Measurements from ENCODE around the gene CPNE5. TPM values are rescaled to one million over a fixed set of nuclear protein-coding genes. Genes with fewer than 3 reads are reported as not detected.
A peak's percentile ranks its signal among the peaks of the same experiment; 100 is the strongest.

CPNE5 gene
- total RNA-seq, 2 experiments from 2014 or later = 0.19 to 0.28 TPM

DNA sequence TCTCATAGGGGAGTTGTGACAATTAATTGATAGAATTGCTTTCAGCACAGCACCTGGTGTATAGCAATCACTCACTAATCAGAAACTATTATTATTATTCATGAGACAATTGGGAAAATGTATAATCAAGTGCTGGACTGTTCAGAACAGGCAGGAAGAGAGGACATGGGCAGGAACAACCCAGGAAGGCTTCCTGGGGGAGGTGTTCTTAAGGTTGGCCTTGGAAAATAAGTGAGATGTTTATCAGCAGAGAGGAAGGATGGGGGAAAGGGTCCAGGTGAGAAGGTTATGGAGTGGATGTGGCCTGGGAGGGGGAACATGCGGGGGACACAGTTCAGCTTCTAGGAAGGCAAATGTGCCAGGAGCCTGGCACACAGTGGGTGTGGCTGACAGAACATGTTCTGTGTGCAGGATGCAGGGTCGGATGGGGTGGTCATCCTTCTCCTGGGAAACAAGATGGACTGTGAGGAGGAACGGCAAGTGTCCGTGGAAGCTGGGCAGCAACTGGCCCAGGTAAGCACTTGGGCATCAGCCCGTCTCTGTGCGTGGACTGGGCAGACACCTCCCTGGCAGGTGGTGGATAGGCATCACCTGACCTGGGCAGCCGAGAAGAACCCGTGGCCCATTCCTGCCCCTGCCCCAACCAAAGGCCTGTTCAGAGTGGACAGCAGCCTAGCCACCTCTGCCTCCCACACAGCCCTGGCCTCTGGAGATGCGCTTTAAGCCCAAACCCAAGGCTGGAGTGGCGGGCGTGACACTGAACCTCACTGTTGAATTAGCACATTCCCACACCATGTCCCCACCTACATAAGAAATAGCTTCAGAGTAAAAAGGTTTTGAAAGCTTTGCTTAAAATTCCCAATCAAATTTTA is 110.7 kb downstream of the CPNE5 start:
- DNase-seq (no peak), ATAC-seq (ENCODE audit: poor library complexity) (no peak)
- Mint-ChIP-seq H3K4me3 (no peak overlapping the region), H3K9me3 (no peaks in the 10 kb centered on the region), H3K4me1 (ENCODE audit: low read depth) (peaks cover 15% of the 10 kb centered on the region), H3K27ac (no peak overlapping the region), H3K36me3 (ENCODE audit: low read depth) (no peaks in the 10 kb centered on the region), H3K27me3 (no peaks in the 10 kb centered on the region)
- ChIA-PET CTCF (no interaction called here), POLR2A (no interaction called here)
- H3K27ac ChIP-seq (ENCODE audit: low read depth in 1 of 2, low read length in 2 of 2) = no peak overlapping the region
- H3K9me3 ChIP-seq (ENCODE audit: control insufficient read depth in 1 of 2, insufficient read depth in 1 of 2, low read length in 2 of 2) = no peaks in the 10 kb centered on the region
- H3K36me3 ChIP-seq (ENCODE audit: insufficient read depth, low read length) = no peaks in the 10 kb centered on the region
- TF ChIP-seq, protein P1, sequence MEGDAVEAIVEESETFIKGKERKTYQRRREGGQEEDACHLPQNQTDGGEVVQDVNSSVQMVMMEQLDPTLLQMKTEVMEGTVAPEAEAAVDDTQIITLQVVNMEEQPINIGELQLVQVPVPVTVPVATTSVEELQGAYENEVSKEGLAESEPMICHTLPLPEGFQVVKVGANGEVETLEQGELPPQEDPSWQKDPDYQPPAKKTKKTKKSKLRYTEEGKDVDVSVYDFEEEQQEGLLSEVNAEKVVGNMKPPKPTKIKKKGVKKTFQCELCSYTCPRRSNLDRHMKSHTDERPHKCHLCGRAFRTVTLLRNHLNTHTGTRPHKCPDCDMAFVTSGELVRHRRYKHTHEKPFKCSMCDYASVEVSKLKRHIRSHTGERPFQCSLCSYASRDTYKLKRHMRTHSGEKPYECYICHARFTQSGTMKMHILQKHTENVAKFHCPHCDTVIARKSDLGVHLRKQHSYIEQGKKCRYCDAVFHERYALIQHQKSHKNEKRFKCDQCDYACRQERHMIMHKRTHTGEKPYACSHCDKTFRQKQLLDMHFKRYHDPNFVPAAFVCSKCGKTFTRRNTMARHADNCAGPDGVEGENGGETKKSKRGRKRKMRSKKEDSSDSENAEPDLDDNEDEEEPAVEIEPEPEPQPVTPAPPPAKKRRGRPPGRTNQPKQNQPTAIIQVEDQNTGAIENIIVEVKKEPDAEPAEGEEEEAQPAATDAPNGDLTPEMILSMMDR (IDR thresholded peaks at IDR 0.05) = no peak
- peaks cover 15% of the 10 kb centered on the region for H3K4me1 ChIP-seq (ENCODE audit: insufficient read depth, low read length)
- H3K4me3 ChIP-seq (ENCODE audit: low read length) = no peak overlapping the region
- intact Hi-C loops (cut with DNase I, micrococcal nuclease) = no loop called here
- no peaks in the 10 kb centered on the region for H3K27me3 ChIP-seq (ENCODE audit: control insufficient read depth in 1 of 2, insufficient read depth in 2 of 2, low read length in 2 of 2)

DNA sequence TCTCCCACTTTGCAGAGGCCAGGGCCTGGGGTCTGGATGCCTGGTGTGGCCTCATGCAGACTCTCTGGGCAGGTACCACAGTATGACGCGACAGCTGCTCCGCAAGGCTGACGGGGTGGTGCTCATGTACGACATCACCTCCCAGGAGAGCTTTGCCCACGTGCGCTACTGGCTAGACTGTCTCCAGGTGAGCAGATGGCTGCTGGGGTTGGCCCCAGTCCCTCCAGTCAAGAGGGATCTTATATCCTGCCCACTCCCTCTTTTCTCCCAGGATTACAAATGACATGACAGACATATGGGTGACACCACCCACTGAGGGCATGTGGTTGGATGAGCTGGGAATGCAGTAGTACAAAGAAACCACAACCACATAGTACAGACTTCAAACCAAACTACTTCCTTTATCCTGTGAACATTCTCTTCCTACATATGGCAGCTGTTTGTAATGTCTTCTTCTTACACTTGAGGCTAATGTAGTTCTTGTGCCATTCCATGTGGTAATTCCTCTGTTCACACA is 111.7 kb downstream of the CPNE5 start:
- Mint-ChIP-seq H3K4me3 (no peak overlapping the region), H3K27me3 (no peaks in the 10 kb centered on the region), H3K4me1 (ENCODE audit: low read depth) (peaks cover 15% of the 10 kb centered on the region), H3K36me3 (ENCODE audit: low read depth) (no peaks in the 10 kb centered on the region), H3K27ac (no peak overlapping the region), H3K9me3 (no peaks in the 10 kb centered on the region)
- peak in 4 of 14 experiments; percentile 10 to 42 (median 21) for DNase-seq
- no peaks in the 10 kb centered on the region for H3K36me3 ChIP-seq (ENCODE audit: insufficient read depth, low read length)
- no peaks in the 10 kb centered on the region for H3K27me3 ChIP-seq (ENCODE audit: control insufficient read depth in 1 of 2, insufficient read depth in 2 of 2, low read length in 2 of 2)
- H3K9me3 ChIP-seq (ENCODE audit: control insufficient read depth in 1 of 2, insufficient read depth in 1 of 2, low read length in 2 of 2) = no peaks in the 10 kb centered on the region
- TF ChIP-seq, protein P1 (IDR thresholded peaks at IDR 0.05) = no peak
- H3K4me3 ChIP-seq (ENCODE audit: low read length) = no peak overlapping the region
- intact Hi-C loops (cut with DNase I, micrococcal nuclease) = no loop called here
- ATAC-seq (ENCODE audit: poor library complexity) = no peak
- POLR2A ChIA-PET = no interaction called here
- no peak overlapping the region for H3K27ac ChIP-seq (ENCODE audit: low read depth in 1 of 2, low read length in 2 of 2)
- peaks cover 15% of the 10 kb centered on the region for H3K4me1 ChIP-seq (ENCODE audit: insufficient read depth, low read length)
- CTCF ChIA-PET = interaction anchor here (0.5 kb wide), 1 partner anchor 290 kb away, joined by 3 read pairs; no protein-coding TSS in a partner anchor

DNA sequence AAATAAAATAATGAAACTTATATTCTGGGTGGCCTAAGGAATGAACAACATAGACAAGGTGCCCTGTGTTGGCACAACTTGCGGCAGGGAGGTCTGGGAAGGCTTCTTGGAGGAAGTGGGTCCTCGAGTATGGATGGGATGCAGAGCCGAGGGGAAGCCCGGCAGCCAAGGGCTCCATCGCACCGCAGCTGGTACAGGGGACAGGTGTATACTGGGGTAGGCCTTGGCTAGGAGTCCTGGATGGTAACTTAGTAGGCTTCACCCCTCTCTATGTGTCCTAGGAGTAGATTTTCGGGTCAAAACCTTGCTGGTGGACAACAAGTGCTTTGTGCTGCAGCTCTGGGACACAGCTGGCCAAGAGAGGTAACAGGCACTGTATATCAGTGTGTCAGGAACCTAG is 113.7 kb downstream of the CPNE5 start:
- Histone ChIP-seq H3K27me3 (ENCODE audit: control insufficient read depth in 1 of 2, insufficient read depth in 2 of 2, low read length in 2 of 2) (no peaks in the 10 kb centered on the region), H3K4me1 (ENCODE audit: insufficient read depth, low read length) (peaks cover 15% of the 10 kb centered on the region), H3K36me3 (ENCODE audit: insufficient read depth, low read length) (no peaks in the 10 kb centered on the region), H3K4me3 (ENCODE audit: low read length) (no peak overlapping the region), H3K9me3 (ENCODE audit: control insufficient read depth in 1 of 2, insufficient read depth in 1 of 2, low read length in 2 of 2) (no peaks in the 10 kb centered on the region), H3K27ac (ENCODE audit: low read depth in 1 of 2, low read length in 2 of 2) (no peak overlapping the region)
- ChIA-PET CTCF (no interaction called here), POLR2A (no interaction called here)
- no peak for DNase-seq
- Mint-ChIP-seq H3K36me3 (ENCODE audit: low read depth) (no peaks in the 10 kb centered on the region), H3K27ac (no peak overlapping the region), H3K27me3 (no peaks in the 10 kb centered on the region), H3K9me3 (no peaks in the 10 kb centered on the region), H3K4me1 (ENCODE audit: low read depth) (peaks cover 15% of the 10 kb centered on the region), H3K4me3 (no peak overlapping the region)
- TF ChIP-seq, protein P1 (IDR thresholded peaks at IDR 0.05) = no peak
- no peak for ATAC-seq (ENCODE audit: poor library complexity)
- intact Hi-C loops (cut with DNase I, micrococcal nuclease) = no loop called here
